MCF 10A (cell line): ENCODE data around the gene NYAP2. TPM values are rescaled to one million over a fixed set of nuclear protein-coding genes. Genes with fewer than 3 reads are reported as not detected.

Experiments used
- BruUV-seq: library from RNA; stranded (reverse); fragments of 400-500 nt; replicated peaks from 2 replicates; lab custom pipeline; 2021; lab: Mats Ljungman, UMichigan
- CTCF ChIA-PET: fragments of 300-600 bp; sonication (Branson Sonifier 250); formaldehyde crosslinking; extraction: SDS; loops from one replicate; lab custom pipeline; 2021; ENCODE audit warnings: antibody characterized with exemption, inconsistent platforms; lab: Yijun Ruan, JAX
- POLR2A ChIA-PET: fragments of 300-600, 350-650 bp; sonication (Branson Sonifier 250); formaldehyde crosslinking; extraction: SDS; loops from one replicate; lab custom pipeline; 2020; ENCODE audit warnings: antibody characterized with exemption, inconsistent platforms; lab: Yijun Ruan, JAX
- DNase-seq: peaks from one replicate; pipeline ENCODE4 v3.0.0-alpha.2; 2018; ENCODE audit not compliant: unreplicated experiment
- H3K27ac Mint-ChIP-seq: one replicate; pipeline ENCODE4 v1.8.0; 2022; ENCODE audit warnings: mild to moderate bottlenecking, low read depth, mixed read lengths; ENCODE audit not compliant: unreplicated experiment
- H3K27me3 Mint-ChIP-seq: one replicate; pipeline ENCODE4 v1.8.0; 2022; ENCODE audit warnings: mixed read lengths; ENCODE audit not compliant: insufficient read depth, unreplicated experiment
- H3K36me3 Mint-ChIP-seq: one replicate; pipeline ENCODE4 v1.8.0; 2022; ENCODE audit warnings: mild to moderate bottlenecking, moderate library complexity, mixed read lengths; ENCODE audit not compliant: insufficient read depth, unreplicated experiment
- H3K4me1 Mint-ChIP-seq: one replicate; pipeline ENCODE4 v1.8.0; 2022; ENCODE audit warnings: mixed read lengths; ENCODE audit not compliant: insufficient read depth, unreplicated experiment
- H3K4me3 Mint-ChIP-seq: one replicate; pipeline ENCODE4 v1.8.0; 2022; ENCODE audit warnings: mild to moderate bottlenecking, moderate library complexity, mixed read lengths; ENCODE audit not compliant: unreplicated experiment
- H3K9me3 Mint-ChIP-seq: one replicate; pipeline ENCODE4 v1.8.0; 2022; ENCODE audit warnings: mixed read lengths; ENCODE audit not compliant: unreplicated experiment
- CTCF ChIP-seq: fragments of 200-600 bp; IDR thresholded peaks from one replicate; pipeline ENCODE4 v1.8.0; 2022; ENCODE audit warnings: antibody characterized with exemption, mild to moderate bottlenecking; ENCODE audit not compliant: unreplicated experiment
- intact Hi-C: fragments of 100-400 bp; cut with micrococcal nuclease; formaldehyde crosslinking; loops from 2 replicates; pipeline ENCODE4 v1.14.1; 2022
- total RNA-seq: library from RNA; stranded (reverse); gene quantifications from 2 replicates; pipeline ENCODE4 v1.2.3, GENCODE V29; 2022

Gene NYAP2
- total RNA-seq, 1 experiment from 2014 or later: not detected

GRCh38 chr2:225512469-225512868 is 113.0 kb downstream of the NYAP2 start:
- BruUV-seq: no TSS peak
- Mint-ChIP-seq H3K9me3 (no peaks in the 10 kb centered on the region), H3K27ac (no peak overlapping the region), H3K36me3 (no peaks in the 10 kb centered on the region), H3K27me3 (peaks cover 28% of the 10 kb centered on the region), H3K4me1 (no peaks in the 10 kb centered on the region), H3K4me3 (no peak overlapping the region)
- no peak for DNase-seq
- POLR2A ChIA-PET: no interaction called here
- intact Hi-C loops: no loop called here
- no peak for TF ChIP-seq CTCF
- CTCF ChIA-PET: no interaction called here

- no peak overlapping the region for H3K27ac Mint-ChIP-seq
- H3K27me3 Mint-ChIP-seq: peaks cover 28% of the 10 kb centered on the region
- H3K4me3 Mint-ChIP-seq: no peak overlapping the region
- ChIA-PET CTCF (no interaction called here), POLR2A (no interaction called here)
- no peak for TF ChIP-seq CTCF
- H3K4me1 Mint-ChIP-seq: no peaks in the 10 kb centered on the region
- peak; percentile 6 for DNase-seq
- no peaks in the 10 kb centered on the region for H3K36me3 Mint-ChIP-seq
- no TSS peak for BruUV-seq
- no peaks in the 10 kb centered on the region for H3K9me3 Mint-ChIP-seq
- intact Hi-C loops: no loop called here
Observed at GRCh38 chr2:225512876-225513540, 113.5 kb downstream of the NYAP2 start.

- Mint-ChIP-seq H3K36me3 (no peaks in the 10 kb centered on the region), H3K27me3 (peaks cover 27% of the 10 kb centered on the region), H3K4me1 (no peaks in the 10 kb centered on the region), H3K9me3 (no peaks in the 10 kb centered on the region), H3K4me3 (no peak overlapping the region), H3K27ac (no peak overlapping the region)
- no peak for TF ChIP-seq CTCF
- ChIA-PET POLR2A (interaction anchor here (1.2 kb wide), 1 partner anchor 13 kb away, joined by 3 read pairs; no protein-coding TSS in a partner anchor), CTCF (no interaction called here)
- intact Hi-C loops: no loop called here
- no peak for DNase-seq
- BruUV-seq: no TSS peak
Observed at GRCh38 chr2:225515033-225515432, 115.5 kb downstream of the NYAP2 start.

GRCh38 chr2:225526760-225527390 is 127.4 kb downstream of the NYAP2 start:
- Mint-ChIP-seq H3K4me1 (no peaks in the 10 kb centered on the region), H3K27ac (no peak overlapping the region), H3K9me3 (no peaks in the 10 kb centered on the region), H3K27me3 (no peaks in the 10 kb centered on the region), H3K36me3 (no peaks in the 10 kb centered on the region), H3K4me3 (no peak overlapping the region)
- CTCF ChIA-PET: no interaction called here
- TF ChIP-seq CTCF: no peak
- no TSS peak for BruUV-seq
- intact Hi-C loops: no loop called here
- DNase-seq: no peak
- POLR2A ChIA-PET: no interaction called here
